HG03039 (cell line): Measurements from ENCODE around the gene APPBP2.
A peak's percentile ranks its signal among the peaks of the same experiment; 100 is the strongest.
"Not testable (repeated sequence)": the region's sequence is repeated elsewhere in the genome, so short reads cannot be mapped to it uniquely, and the experiment has no call there.

ENCODE experiments used
- ATAC-seq: cut with Tn5 transposase; IDR thresholded peaks from one replicate; pipeline ENCODE4 v1.9.1; 2021; ENCODE audit warnings: mild to moderate bottlenecking, moderate library complexity; ENCODE audit not compliant: unreplicated experiment

Gene APPBP2

GRCh38 chr17:60525685-60526514 lies at the start of gene APPBP2:
Gene APPBP2 (minus strand): TSS chr17:60526242. CDS start chr17:60525931, 311 bp downstream.
- ATAC-seq: peak; percentile 83

GRCh38 chr17:60573236-60574051 lies 47.4 kb upstream of the APPBP2 start:
- no peak for ATAC-seq

GRCh38 chr17:60565233-60565632 lies 39.2 kb upstream of the APPBP2 start:
- no peak for ATAC-seq

GRCh38 chr17:60563743-60564142 lies 37.7 kb upstream of the APPBP2 start:
- ATAC-seq: no peak

- ATAC-seq: no peak
Measured at GRCh38 chr17:60562421-60562820, 36.4 kb upstream of the APPBP2 start.

GRCh38 chr17:60560860-60561257 lies 34.8 kb upstream of the APPBP2 start:
- no peak for ATAC-seq

- no peak for ATAC-seq
Measured at GRCh38 chr17:60559995-60560859, 34.2 kb upstream of the APPBP2 start.

- no peak for ATAC-seq
Measured at GRCh38 chr17:60559659-60559994, 33.6 kb upstream of the APPBP2 start.

GRCh38 chr17:60557805-60558204 lies 31.8 kb upstream of the APPBP2 start:
- no peak for ATAC-seq

GRCh38 chr17:60555786-60556185 lies 29.7 kb upstream of the APPBP2 start:
- ATAC-seq: no peak

- ATAC-seq: no peak
Measured at GRCh38 chr17:60554377-60554788, 28.3 kb upstream of the APPBP2 start.

GRCh38 chr17:60552255-60552654 lies 26.2 kb upstream of the APPBP2 start:
- not testable (repeated sequence) for ATAC-seq

- ATAC-seq: no peak
Measured at GRCh38 chr17:60548990-60549389, 22.9 kb upstream of the APPBP2 start.

- no peak for ATAC-seq
Measured at GRCh38 chr17:60545465-60546191, 19.6 kb upstream of the APPBP2 start.

- no peak for ATAC-seq
Measured at GRCh38 chr17:60542071-60542470, 16.0 kb upstream of the APPBP2 start.

- ATAC-seq: no peak
Measured at GRCh38 chr17:60540460-60540859, 14.4 kb upstream of the APPBP2 start.

- no peak for ATAC-seq
Measured at GRCh38 chr17:60539807-60540206, 13.8 kb upstream of the APPBP2 start.

- ATAC-seq: no peak
Measured at GRCh38 chr17:60538726-60539125, 12.7 kb upstream of the APPBP2 start.

- ATAC-seq: no peak
Measured at GRCh38 chr17:60535382-60536279, 9.6 kb upstream of the APPBP2 start.
